HG03469 (cell line): Measurements from ENCODE around the gene KHNYN.
"Not testable (repeated sequence)": the region's sequence is repeated elsewhere in the genome, so short reads cannot be mapped to it uniquely, and the experiment has no call there.

Experiments
- ATAC-seq: cut with Tn5 transposase; IDR thresholded peaks from one replicate; pipeline ENCODE4 v1.9.1; 2021; ENCODE audit warnings: mild to moderate bottlenecking, moderate library complexity, moderate number of reproducible peaks; ENCODE audit not compliant: unreplicated experiment

Gene KHNYN

GRCh38 chr14:24465368-24465767 is 35.6 kb downstream of the KHNYN start:
- no peak for ATAC-seq

GRCh38 chr14:24465805-24466204 is 36.1 kb downstream of the KHNYN start:
- no peak for ATAC-seq

GRCh38 chr14:24470450-24470849 is 40.7 kb downstream of the KHNYN start:
- ATAC-seq = not testable (repeated sequence)

GRCh38 chr14:24473211-24473610 is 43.5 kb downstream of the KHNYN start:
- no peak for ATAC-seq

- ATAC-seq = no peak
Measured at GRCh38 chr14:24475261-24475660, 45.5 kb downstream of the KHNYN start.

GRCh38 chr14:24479999-24480398 is 50.2 kb downstream of the KHNYN start:
- ATAC-seq = not testable (repeated sequence)

GRCh38 chr14:24481622-24482324 is 52.0 kb downstream of the KHNYN start:
- no peak for ATAC-seq

- ATAC-seq = not testable (repeated sequence)
Measured at GRCh38 chr14:24482699-24483303, 53.0 kb downstream of the KHNYN start.

GRCh38 chr14:24483604-24484252 is 54.0 kb downstream of the KHNYN start:
- no peak for ATAC-seq
